Upper lobe of left lung (tissue), 6 donors: ENCODE results near the gene HS3ST2. TPM values are rescaled to one million over a fixed set of nuclear protein-coding genes. Genes with fewer than 3 reads are reported as not detected.
"Not testable (repeated sequence)": the region's sequence is repeated elsewhere in the genome, so short reads cannot be mapped to it uniquely, and the experiment has no call there.

Source experiments
- ATAC-seq, 2 donors: fragments of 200-7000 bp; cut with Tn5 transposase; one replicate each; pipeline ENCODE4 v1.9.1; 2022; ENCODE audit warnings: mild to moderate bottlenecking in 2 of 2, moderate library complexity in 2 of 2; ENCODE audit not compliant: low FRiP score in 2 of 2
- DNase-seq, 2 donors: peaks; one replicate each; pipeline ENCODE4 v3.0.0-alpha.2; 2019 to 2020
- H3K27ac ChIP-seq, 4 donors: fragments of 200-600 bp; sonication (generic); one replicate each; pipeline ENCODE4 v1.5.1; 2016 to 2019
- H3K27me3 ChIP-seq, 4 donors: fragments of 200-600 bp; sonication (generic); one replicate each; pipeline ENCODE4 v1.5.1; 2017 to 2019
- H3K36me3 ChIP-seq, 4 donors: fragments of 200-600 bp; sonication (generic); one replicate each; pipeline ENCODE4 v1.5.1; 2016 to 2019
- H3K4me1 ChIP-seq, 4 donors: fragments of 200-600 bp; sonication (generic); one replicate each; pipeline ENCODE4 v1.5.1; 2018 to 2019
- H3K4me3 ChIP-seq, 4 donors: fragments of 200-600 bp; sonication (generic); one replicate each; pipeline ENCODE4 v1.5.1; 2017 to 2019; ENCODE audit warnings: mild to moderate bottlenecking in 2 of 4, moderate library complexity in 1 of 4
- H3K9me3 ChIP-seq, 4 donors: fragments of 200-600 bp; sonication (generic); one replicate each; pipeline ENCODE4 v1.5.1; 2018 to 2019
- CTCF ChIP-seq, 6 experiments: fragments of 450-650 bp in 4 of 6; fragments of 200-600 bp in 2 of 6; sonication (generic) in 2 of 6; IDR thresholded peaks; one replicate each; pipeline ENCODE4 v1.5.1; 2016 to 2019; ENCODE audit warnings: antibody characterized with exemption in 6 of 6
- EP300 ChIP-seq, 4 donors: sonication (generic); formaldehyde crosslinking; IDR thresholded peaks; one replicate each; pipeline ENCODE4 v1.5.1; 2017; ENCODE audit warnings: antibody characterized with exemption in 4 of 4, control low read depth in 2 of 4
- POLR2A ChIP-seq, 4 donors: fragments of 450-650 bp; IDR thresholded peaks; one replicate each; pipeline ENCODE4 v1.5.1; 2016 to 2017; ENCODE audit warnings: antibody characterized with exemption in 4 of 4, mild to moderate bottlenecking in 2 of 4
- POLR2AphosphoS5 ChIP-seq, 2 donors: sonication (generic); formaldehyde crosslinking; IDR thresholded peaks; one replicate each; pipeline ENCODE4 v1.5.1; 2017; ENCODE audit warnings: antibody characterized with exemption in 2 of 2
- WGBS, 2 donors: methylation state at CpG; one replicate each; pipeline ENCODE4 v1.1.5; 2017 to 2018; 5-methylcytosine and 5-hydroxymethylcytosine counted together
- total RNA-seq, 6 donors: library from RNA; depleted of rRNA in 4 of 6; stranded (reverse); fragments of >200 nt in 4 of 6; gene quantifications; one replicate each; pipeline versions ENCODE4 v1.1.0 to v1.2.1, GENCODE V29; 2016 to 2021
- donor health status: DM: no; HTN: no; CAD: no; lungs with moderate emphysema.
- donor health status: DM: no; HTN: yes; CAD: no; lungs with severe emphysema.

The HS3ST2 gene
- total RNA-seq, 6 donors from 2014 or later: 2.8 to 18.9 (median 5.6) TPM

DNA sequence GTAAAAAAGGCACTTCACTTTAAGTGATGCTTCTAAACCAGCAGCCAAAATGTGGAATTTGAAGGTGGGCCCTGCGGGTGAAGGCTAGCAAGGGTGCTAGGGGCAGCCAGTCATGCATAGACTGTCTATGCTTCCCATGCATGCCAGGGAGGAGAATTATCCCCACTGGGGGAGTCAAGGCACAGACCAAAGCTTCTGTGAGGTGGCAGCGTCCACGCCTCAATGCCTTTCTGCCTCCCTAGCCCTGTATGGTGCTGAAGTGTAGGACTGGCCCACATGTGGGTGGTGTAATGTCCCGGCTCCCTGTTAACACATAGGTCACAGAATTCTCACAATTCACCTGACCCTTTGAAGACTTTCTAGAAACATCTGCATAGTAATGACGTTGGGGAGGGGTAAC, 1.9 kb downstream of the HS3ST2 start:
- peaks cover 0 to 24% (median 9%) of the 10 kb centered on the region in 4 donors for H3K27me3 ChIP-seq
- H3K9me3 ChIP-seq: no peaks in the 10 kb centered on the region
- peak overlapping the region in 3 of 4 donors; percentile 36 to 50 (median 49) for H3K4me3 ChIP-seq

DNA sequence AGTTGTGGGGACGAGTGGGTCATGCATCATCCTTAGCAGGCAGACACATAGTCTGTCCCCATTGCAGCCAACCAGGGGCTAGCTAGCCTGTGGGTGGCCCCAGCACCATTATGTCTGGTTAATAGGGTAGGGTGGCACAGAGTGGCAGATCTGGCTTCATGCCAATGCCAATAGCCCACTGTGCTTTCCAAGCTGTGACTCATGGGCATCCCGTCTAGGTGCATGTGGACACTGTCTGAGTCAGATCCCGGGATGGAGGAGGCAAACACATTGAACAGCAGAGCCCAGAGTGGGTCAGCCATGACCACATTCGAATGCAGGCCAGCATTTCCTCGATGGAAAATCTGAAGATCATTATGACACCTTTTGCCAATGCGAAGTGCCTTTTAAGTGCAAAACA, 2.5 kb downstream of the HS3ST2 start:
- 71 to 85% methylated on average over 5 to 6 of the region's 6 CpGs for WGBS, 2 donors

More for the DNA sequence above, 1.9 kb downstream of the HS3ST2 start:
- WGBS, 2 donors: 47 to 49% methylated on average over 4 to 5 of the region's 5 CpGs
- TF ChIP-seq EP300 (IDR thresholded peaks at IDR 0.05) (no peak), POLR2AphosphoS5 (IDR thresholded peaks at IDR 0.05) (no peak), POLR2A (IDR thresholded peaks at IDR 0.05) (no peak), CTCF (IDR thresholded peaks at IDR 0.05) (no peak)
- DNase-seq: no peak
- Histone ChIP-seq H3K4me1 (peaks cover 7 to 17% (median 15%) of the 10 kb centered on the region in 4 donors), H3K27ac (no peak overlapping the region), H3K36me3 (no peaks in the 10 kb centered on the region)
- ATAC-seq: no peak

GRCh38 chr16:22818736-22819135, 4.8 kb downstream of the HS3ST2 start:
- H3K9me3 ChIP-seq, ATAC-seq, H3K4me3 ChIP-seq, DNase-seq, H3K27ac ChIP-seq, H3K36me3 ChIP-seq: not testable (repeated sequence)
- Histone ChIP-seq H3K4me1 (peaks cover 7 to 11% (median 10%) of the 10 kb centered on the region in 4 donors), H3K27me3 (peaks cover 0 to 16% (median 6%) of the 10 kb centered on the region in 4 donors)

More for the DNA sequence above, 2.5 kb downstream of the HS3ST2 start:
- H3K9me3 ChIP-seq: no peaks in the 10 kb centered on the region
- H3K4me1 ChIP-seq: peaks cover 7 to 17% (median 15%) of the 10 kb centered on the region in 4 donors
- ATAC-seq: no peak
- TF ChIP-seq CTCF (IDR thresholded peaks at IDR 0.05): no peak
- no peak for TF ChIP-seq POLR2AphosphoS5 (IDR thresholded peaks at IDR 0.05)
- no peak for TF ChIP-seq POLR2A (IDR thresholded peaks at IDR 0.05)
- TF ChIP-seq EP300 (IDR thresholded peaks at IDR 0.05): no peak
- H3K4me3 ChIP-seq: peak overlapping the region in 2 of 4 donors; percentile 49 to 50
- no peaks in the 10 kb centered on the region for H3K36me3 ChIP-seq
- no peak for DNase-seq
- peaks cover 0 to 24% (median 9%) of the 10 kb centered on the region in 4 donors for H3K27me3 ChIP-seq
- H3K27ac ChIP-seq: no peak overlapping the region

GRCh38 chr16:22838681-22839080, 24.7 kb downstream of the HS3ST2 start:
- Histone ChIP-seq H3K36me3 (no peaks in the 10 kb centered on the region), H3K4me3 (no peak overlapping the region), H3K9me3 (no peaks in the 10 kb centered on the region), H3K27ac (no peak overlapping the region), H3K27me3 (no peaks in the 10 kb centered on the region), H3K4me1 (no peaks in the 10 kb centered on the region)
- DNase-seq (no peak), ATAC-seq (no peak)
- WGBS, 2 donors: 59 to 80% methylated on average over 3 of the region's 3 CpGs
- TF ChIP-seq POLR2A (IDR thresholded peaks at IDR 0.05) (no peak), CTCF (IDR thresholded peaks at IDR 0.05) (no peak), POLR2AphosphoS5 (IDR thresholded peaks at IDR 0.05) (no peak), EP300 (IDR thresholded peaks at IDR 0.05) (no peak)

GRCh38 chr16:22842031-22842430, 28.1 kb downstream of the HS3ST2 start:
- not testable (repeated sequence) for ATAC-seq
- WGBS, 2 donors: 81 to 89% methylated on average over 4 of the region's 4 CpGs

DNA sequence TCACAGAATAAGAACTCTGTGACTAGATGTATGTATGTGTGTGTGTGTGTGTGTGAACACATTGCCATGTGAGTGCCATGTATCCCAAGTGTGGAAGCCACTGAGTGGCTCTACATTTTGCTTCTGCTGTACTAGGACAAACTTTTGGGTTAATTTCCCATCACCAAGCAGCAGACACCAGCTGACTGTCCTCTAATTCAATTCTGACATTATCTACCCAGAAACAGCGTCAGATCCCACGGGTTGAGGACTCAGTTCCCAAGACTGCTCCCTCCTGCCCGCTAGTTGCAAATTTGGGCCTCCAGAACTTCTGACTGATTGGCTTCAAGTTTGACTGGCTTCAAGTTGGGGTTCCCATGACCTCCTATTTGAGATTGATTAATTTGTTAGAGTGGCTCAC, 29.2 kb downstream of the HS3ST2 start:
- no peak overlapping the region for H3K4me3 ChIP-seq
- H3K27me3 ChIP-seq: no peaks in the 10 kb centered on the region
- DNase-seq (no peak), ATAC-seq (no peak)
- no peaks in the 10 kb centered on the region for H3K9me3 ChIP-seq
- H3K27ac ChIP-seq: no peak overlapping the region
- H3K4me1 ChIP-seq: no peaks in the 10 kb centered on the region
- H3K36me3 ChIP-seq: no peaks in the 10 kb centered on the region
- TF ChIP-seq POLR2AphosphoS5 (IDR thresholded peaks at IDR 0.05): no peak
- no peak for TF ChIP-seq EP300 (IDR thresholded peaks at IDR 0.05)
- no peak for TF ChIP-seq CTCF (IDR thresholded peaks at IDR 0.05)
- no peak for TF ChIP-seq POLR2A (IDR thresholded peaks at IDR 0.05)
- WGBS, 2 donors: 71 to 82% methylated on average over 3 of the region's 3 CpGs

More at GRCh38 chr16:22842031-22842430, 28.1 kb downstream of the HS3ST2 start:
- DNase-seq, H3K4me3 ChIP-seq, H3K36me3 ChIP-seq, H3K9me3 ChIP-seq, H3K27ac ChIP-seq, H3K4me1 ChIP-seq, H3K27me3 ChIP-seq: not testable (repeated sequence)
